Ascending aorta (tissue), 2 donors: ENCODE measurements around the gene PDLIM4. TPM values are rescaled to one million over a fixed set of nuclear protein-coding genes. Genes with fewer than 3 reads are reported as not detected.

ENCODE experiments used
- DNase-seq, 2 donors: peaks; one replicate each; pipeline ENCODE4 v3.0.0-alpha.2; 2019; ENCODE audit warnings: low spot score in 2 of 2
- H3K27ac ChIP-seq, 2 donors: fragments of 200-600 bp; sonication (generic); one replicate each; pipeline ENCODE4 v1.5.1; 2016 to 2017; ENCODE audit warnings: mild to moderate bottlenecking in 1 of 2
- H3K27me3 ChIP-seq: fragments of 200-600 bp; sonication (generic); one replicate; pipeline ENCODE4 v1.5.1; 2017
- H3K36me3 ChIP-seq, 2 donors: fragments of 200-600 bp; sonication (generic); one replicate each; pipeline ENCODE4 v1.5.1; 2016
- H3K4me1 ChIP-seq, 2 donors: fragments of 200-600 bp; sonication (generic); one replicate each; pipeline ENCODE4 v1.5.1; 2016 to 2017; ENCODE audit warnings: mild to moderate bottlenecking in 1 of 2
- H3K4me3 ChIP-seq, 2 donors: fragments of 200-600 bp; sonication (generic); one replicate each; pipeline ENCODE4 v1.5.1; 2016 to 2017; ENCODE audit warnings: mild to moderate bottlenecking in 1 of 2
- H3K9me3 ChIP-seq, 2 donors: fragments of 200-600 bp; sonication (generic); one replicate each; pipeline ENCODE4 v1.5.1; 2016
- CTCF ChIP-seq, 3 experiments: fragments of 200-600 bp in 2 of 3; fragments of 450-650 bp in 1 of 3; sonication (generic) in 2 of 3; IDR thresholded peaks; one replicate each; pipeline ENCODE4 v1.5.1; 2016 to 2019; ENCODE audit warnings: antibody characterized with exemption in 3 of 3, mild to moderate bottlenecking in 1 of 3, moderate library complexity in 1 of 3
- intact Hi-C: fragments of 100-400 bp; cut with DNase I; formaldehyde crosslinking; loops from one replicate; pipeline ENCODE4 v1.15.1; 2023
- total RNA-seq: library from RNA; depleted of rRNA; stranded (reverse); fragments of >200 nt; gene quantifications from one replicate; pipeline ENCODE4 v1.1.0, GENCODE V29; 2016

The PDLIM4 gene
- total RNA-seq, result 49.1 TPM

GRCh38 chr5:132257131-132258101 lies at the start of gene PDLIM4:
Gene PDLIM4 (plus strand): TSS chr5:132257696. CDS start chr5:132257735, 39 bp downstream.
- DNase-seq, result peak in 1 of 2 donors; percentile 71
- Histone ChIP-seq H3K27ac (peak within 1 kb of the TSS; percentile 98 to 99), H3K36me3 (no peaks in the 10 kb centered on the region), H3K4me3 (peak within 1 kb of the TSS; percentile 62 to 81), H3K4me1 (peaks cover 20 to 55% of the 10 kb centered on the region in 2 donors), H3K27me3 (no peaks in the 10 kb centered on the region), H3K9me3 (no peaks in the 10 kb centered on the region)
- TF ChIP-seq CTCF (IDR thresholded peaks at IDR 0.05), result no peak
- intact Hi-C loops, result loop anchor here (2.0 to 10.0 kb wide), 4 partner anchors 19 to 623 kb away; partner anchors contain the start of genes P4HA2 and RAPGEF6

- H3K4me3 ChIP-seq, result no peak overlapping the region
- H3K36me3 ChIP-seq, result peaks cover 56 to 72% of the 10 kb centered on the region in 2 donors
- H3K9me3 ChIP-seq, result no peaks in the 10 kb centered on the region
- no peak for TF ChIP-seq CTCF (IDR thresholded peaks at IDR 0.05)
- no peak overlapping the region for H3K27ac ChIP-seq
- intact Hi-C loops, result loop anchor here (2.0 kb wide), 1 partner anchor 17 kb away; no protein-coding TSS in a partner anchor
- peak in 1 of 2 donors; percentile 46 for DNase-seq
- H3K27me3 ChIP-seq, result no peaks in the 10 kb centered on the region
- H3K4me1 ChIP-seq, result peaks cover 0 to 10% of the 10 kb centered on the region in 2 donors
Observed at GRCh38 chr5:132207778-132208177, 49.7 kb upstream of the PDLIM4 start.

- Histone ChIP-seq H3K27me3 (no peaks in the 10 kb centered on the region), H3K4me3 (no peak overlapping the region), H3K9me3 (no peaks in the 10 kb centered on the region), H3K27ac (no peak overlapping the region), H3K4me1 (peaks cover 0 to 10% of the 10 kb centered on the region in 2 donors), H3K36me3 (peaks cover 53 to 70% of the 10 kb centered on the region in 2 donors)
- intact Hi-C loops, result loop anchor here (2.0 kb wide), 1 partner anchor 18 kb away; no protein-coding TSS in a partner anchor
- peak in 1 of 2 donors; percentile 13 for DNase-seq
- TF ChIP-seq CTCF (IDR thresholded peaks at IDR 0.05), result no peak
Observed at GRCh38 chr5:132209131-132209530, 48.4 kb upstream of the PDLIM4 start.

GRCh38 chr5:132209901-132210545 lies 47.5 kb upstream of the PDLIM4 start:
- peaks cover 59 to 64% of the 10 kb centered on the region in 2 donors for H3K36me3 ChIP-seq

More at GRCh38 chr5:132209901-132210545, 47.5 kb upstream of the PDLIM4 start:
- no peak overlapping the region for H3K4me3 ChIP-seq
- no peak for TF ChIP-seq CTCF (IDR thresholded peaks at IDR 0.05)
- peak in 1 of 2 donors; percentile 42 for DNase-seq
- intact Hi-C loops, result loop anchor here (2.0 kb wide), 1 partner anchor 19 kb away; no protein-coding TSS in a partner anchor
- no peaks in the 10 kb centered on the region for H3K27me3 ChIP-seq
- H3K9me3 ChIP-seq, result no peaks in the 10 kb centered on the region
- H3K27ac ChIP-seq, result no peak overlapping the region
- H3K4me1 ChIP-seq, result peaks cover 5 to 17% of the 10 kb centered on the region in 2 donors
